ENCODE measurements around the gene C14orf93. TPM values are rescaled to one million over a fixed set of nuclear protein-coding genes. Genes with fewer than 3 reads are reported as not detected.

C14orf93 gene
- total RNA-seq, 2 experiments from 2014 or later: 10.5 to 11.1 TPM

DNA sequence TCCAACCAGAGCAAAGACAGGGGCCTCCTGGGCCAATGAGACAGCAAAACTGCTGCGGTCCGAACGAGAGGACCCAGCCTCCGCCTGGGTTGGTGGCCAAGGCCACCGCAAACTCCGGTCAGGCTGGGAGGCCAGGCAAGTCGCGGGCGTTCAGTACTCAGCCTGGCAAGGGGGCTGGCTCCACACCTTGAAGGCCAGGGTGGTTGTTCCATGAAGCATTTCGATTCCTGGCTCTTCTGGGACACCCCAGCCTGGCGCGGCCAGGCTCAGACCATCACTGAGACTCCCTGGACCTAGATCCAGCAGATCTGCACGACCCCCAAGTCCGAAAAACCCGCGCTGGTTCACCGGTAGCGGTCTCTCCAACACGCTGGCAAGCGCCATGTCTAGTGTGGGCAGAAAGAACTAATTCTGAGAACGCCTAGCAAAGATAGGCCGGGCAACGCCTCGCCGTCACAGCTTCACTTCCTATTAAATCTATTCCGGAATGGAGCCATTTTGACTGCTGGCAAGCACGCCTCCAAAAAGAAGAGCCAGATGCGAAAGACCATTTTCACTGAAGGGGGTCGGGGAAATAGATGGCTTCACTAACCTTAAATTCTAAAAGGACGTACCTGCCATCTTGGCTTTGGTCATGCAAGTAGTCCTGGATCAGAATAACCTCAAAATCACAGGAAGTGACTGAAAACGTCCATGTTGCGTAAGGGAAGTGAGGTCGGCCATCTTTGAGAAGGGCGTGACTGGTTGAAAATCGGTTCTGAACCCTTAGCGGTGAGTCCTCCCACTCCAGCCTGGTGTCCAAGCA lies 24.8 kb upstream of the C14orf93 start, which contains the start of gene PSMB5:
Gene PSMB5, minus strand, starts transcription at position 403 of the 805 bp plus-strand sequence. Its CDS starts 19 bp downstream, at position 384.
- Mint-ChIP-seq H3K9me3 (peaks cover 2% of the 10 kb centered on the region), H3K27ac (peak within 1 kb of the TSS; percentile 99), H3K36me3 (peaks cover 34% of the 10 kb centered on the region), H3K27me3 (no peaks in the 10 kb centered on the region), H3K4me1 (peaks cover 28% of the 10 kb centered on the region), H3K4me3 (peak within 1 kb of the TSS; percentile 96)
- DNase-seq: peak; percentile 85

DNA sequence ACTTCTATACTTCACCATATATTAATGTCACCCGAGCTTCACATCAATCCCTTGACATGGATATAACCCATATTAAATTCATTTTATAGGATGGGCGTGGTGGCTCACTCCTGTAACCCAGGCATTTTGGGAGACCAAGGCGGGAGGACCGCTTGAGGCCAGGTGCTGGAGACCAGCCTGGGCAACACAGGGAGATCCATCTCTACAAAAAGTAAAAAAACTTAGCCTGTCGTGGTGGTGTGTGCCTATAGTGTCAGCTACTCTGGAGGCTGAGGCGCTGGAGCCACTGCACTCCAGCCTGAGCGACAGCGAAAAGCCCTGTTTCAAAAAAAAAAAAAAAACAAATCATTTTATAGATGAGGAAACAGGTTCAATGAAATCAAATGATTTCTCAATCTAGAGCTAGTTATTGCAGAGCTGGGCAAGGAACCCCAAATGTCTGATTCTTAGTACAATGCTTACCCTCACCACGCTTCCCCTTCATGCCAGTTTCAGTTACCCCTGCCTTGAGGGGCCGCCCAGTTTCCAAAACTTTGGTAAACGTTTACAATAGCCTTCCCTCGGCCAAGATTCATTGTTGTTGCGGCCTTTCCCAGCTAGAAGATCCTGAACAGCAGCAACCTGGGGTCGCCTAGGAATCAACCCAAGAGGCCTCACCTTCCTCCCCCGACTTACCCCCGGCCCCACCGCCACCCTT lies 24.0 kb upstream of the C14orf93 start:
- H3K27ac Mint-ChIP-seq: peak overlapping the region; percentile 99
- no peak for DNase-seq
- H3K4me1 Mint-ChIP-seq: peaks cover 34% of the 10 kb centered on the region
- no peaks in the 10 kb centered on the region for H3K27me3 Mint-ChIP-seq
- H3K9me3 Mint-ChIP-seq: peaks cover 2% of the 10 kb centered on the region
- H3K4me3 Mint-ChIP-seq: peak overlapping the region; percentile 96
- peaks cover 40% of the 10 kb centered on the region for H3K36me3 Mint-ChIP-seq

DNA sequence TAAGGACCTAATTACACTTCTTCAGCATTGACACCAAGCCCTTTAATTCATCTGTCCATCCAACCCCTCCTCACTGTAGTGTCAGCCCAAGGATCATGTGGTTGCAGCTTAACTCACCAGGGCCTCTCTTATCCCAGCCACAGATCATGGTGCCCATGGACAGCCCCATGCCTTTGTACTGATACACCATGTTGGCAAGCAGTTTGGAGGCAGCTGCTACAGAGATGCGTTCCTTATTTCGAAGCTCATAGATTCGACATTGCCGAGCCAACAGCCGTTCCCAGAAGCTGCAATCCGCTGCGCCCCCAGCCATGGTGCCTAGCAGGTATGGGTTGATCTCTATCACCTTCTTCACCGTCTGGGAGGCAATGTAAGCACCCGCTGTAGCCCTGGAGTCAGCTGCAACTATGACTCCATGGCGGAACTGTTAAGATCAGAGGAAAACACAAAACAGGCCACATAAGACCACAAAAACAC lies 23.3 kb upstream of the C14orf93 start:
- Mint-ChIP-seq H3K27me3 (no peaks in the 10 kb centered on the region), H3K27ac (peak overlapping the region; percentile 99), H3K4me3 (peak overlapping the region; percentile 96), H3K9me3 (peaks cover 2% of the 10 kb centered on the region), H3K4me1 (peaks cover 38% of the 10 kb centered on the region), H3K36me3 (peaks cover 43% of the 10 kb centered on the region)
- DNase-seq: no peak

DNA sequence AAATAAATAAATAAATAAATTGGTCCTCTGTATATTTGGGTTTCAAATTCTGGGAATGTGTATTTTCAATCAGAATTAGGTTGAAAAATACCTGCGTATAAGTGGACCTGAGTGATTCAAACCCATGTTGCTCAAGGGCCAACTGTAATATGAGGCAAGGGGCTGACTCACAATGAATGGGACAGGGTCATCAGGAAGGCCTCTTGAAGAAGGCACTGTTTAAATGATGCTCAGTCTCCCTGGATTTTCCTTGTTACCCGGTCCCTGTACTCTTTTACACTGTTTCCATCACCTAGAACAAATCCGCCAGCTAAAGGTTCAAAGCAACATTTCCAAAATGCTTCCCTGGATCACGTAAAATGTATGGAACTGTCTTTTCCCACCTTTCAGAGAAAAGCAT lies 21.0 kb upstream of the C14orf93 start:
- peaks cover 51% of the 10 kb centered on the region for H3K36me3 Mint-ChIP-seq
- DNase-seq: no peak
- peaks cover 47% of the 10 kb centered on the region for H3K4me1 Mint-ChIP-seq
- no peaks in the 10 kb centered on the region for H3K27me3 Mint-ChIP-seq
- peak overlapping the region; percentile 49 for H3K27ac Mint-ChIP-seq
- H3K9me3 Mint-ChIP-seq: peaks cover 2% of the 10 kb centered on the region
- H3K4me3 Mint-ChIP-seq: no peak overlapping the region

DNA sequence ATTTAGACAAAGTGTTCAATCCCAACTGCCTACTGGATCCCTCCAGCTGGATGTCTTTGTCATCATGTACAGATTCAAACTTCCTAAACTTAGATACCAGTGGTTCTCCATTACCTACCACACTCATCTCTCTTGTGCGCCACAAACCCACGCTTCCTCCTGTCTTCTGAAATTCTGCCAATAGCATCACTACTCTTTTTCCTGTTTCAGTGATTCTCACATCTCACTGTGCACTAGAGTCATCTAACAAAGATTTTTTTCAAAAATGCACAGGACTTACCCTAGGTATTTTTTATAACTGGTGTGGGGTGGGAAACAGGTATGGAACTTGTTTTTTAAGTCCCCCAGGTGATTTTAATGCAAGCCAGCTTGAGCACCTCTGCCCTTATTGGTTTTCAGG lies 18.9 kb upstream of the C14orf93 start:
- Mint-ChIP-seq H3K4me3 (peak overlapping the region; percentile 12), H3K27ac (peak overlapping the region; percentile 60), H3K9me3 (no peaks in the 10 kb centered on the region), H3K27me3 (no peaks in the 10 kb centered on the region), H3K4me1 (peaks cover 56% of the 10 kb centered on the region), H3K36me3 (peaks cover 60% of the 10 kb centered on the region)
- DNase-seq: no peak

DNA sequence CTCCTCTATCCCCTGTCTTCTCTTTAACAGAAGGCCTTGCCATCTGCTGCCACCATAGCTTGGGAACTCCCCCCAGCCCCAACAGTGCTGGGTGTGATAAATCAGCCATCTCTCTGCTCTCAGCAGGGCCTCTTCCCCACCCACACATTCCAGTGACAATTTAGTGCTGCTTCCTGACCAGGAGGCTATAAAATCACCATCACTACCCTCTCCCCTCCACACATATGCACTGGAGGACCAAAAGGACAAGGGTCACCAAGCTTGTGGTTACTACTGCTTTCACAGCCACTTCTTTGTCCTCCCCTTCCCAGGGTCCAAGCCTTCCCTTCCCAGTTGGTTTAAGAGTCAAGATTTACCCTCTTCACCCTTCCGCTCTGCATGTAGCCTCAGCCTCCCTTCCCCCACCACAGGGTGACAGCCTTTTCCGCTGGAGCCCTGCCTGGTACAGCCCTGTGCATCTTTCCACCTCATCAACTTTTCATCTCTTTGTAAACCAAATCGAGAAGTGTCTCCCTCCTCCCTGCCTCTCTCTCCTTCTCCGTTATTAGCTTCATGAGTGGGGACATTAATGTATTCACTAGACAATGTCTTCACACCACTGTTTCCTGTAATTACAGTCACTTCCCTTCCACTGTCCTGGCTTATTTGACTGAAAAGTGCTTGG lies 15.3 kb upstream of the C14orf93 start:
- peaks cover 42% of the 10 kb centered on the region for H3K36me3 Mint-ChIP-seq
- DNase-seq: no peak
- peak overlapping the region; percentile 65 for H3K27ac Mint-ChIP-seq
- H3K4me1 Mint-ChIP-seq: peaks cover 50% of the 10 kb centered on the region
- no peaks in the 10 kb centered on the region for H3K27me3 Mint-ChIP-seq
- no peaks in the 10 kb centered on the region for H3K9me3 Mint-ChIP-seq
- H3K4me3 Mint-ChIP-seq: peak overlapping the region; percentile 11

DNA sequence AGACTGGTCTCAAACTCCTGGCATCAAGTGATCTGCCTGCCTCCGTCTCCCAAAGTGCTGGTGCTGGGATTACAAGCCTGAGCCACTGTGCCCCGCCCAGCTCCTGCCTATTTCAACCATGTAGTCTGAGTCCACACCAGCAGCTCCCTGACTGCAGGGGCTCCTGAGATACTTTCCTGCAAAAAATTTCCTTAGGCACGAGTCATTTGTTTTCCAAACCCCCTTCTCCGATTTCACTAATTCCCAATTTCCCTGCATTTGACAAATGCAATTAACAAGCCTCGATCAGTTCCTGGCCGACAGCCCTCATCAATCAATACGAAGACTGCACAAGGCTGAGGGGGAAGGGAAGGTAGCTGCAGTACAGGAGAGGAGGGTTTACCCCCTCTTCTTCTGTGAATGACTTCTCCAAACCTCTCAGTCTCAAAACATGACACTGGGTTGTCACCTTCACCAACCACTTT lies 14.7 kb upstream of the C14orf93 start:
- Mint-ChIP-seq H3K4me1 (peaks cover 50% of the 10 kb centered on the region), H3K27ac (peak overlapping the region; percentile 65), H3K36me3 (peaks cover 42% of the 10 kb centered on the region), H3K4me3 (no peak overlapping the region), H3K27me3 (no peaks in the 10 kb centered on the region), H3K9me3 (no peaks in the 10 kb centered on the region)
- no peak for DNase-seq

DNA sequence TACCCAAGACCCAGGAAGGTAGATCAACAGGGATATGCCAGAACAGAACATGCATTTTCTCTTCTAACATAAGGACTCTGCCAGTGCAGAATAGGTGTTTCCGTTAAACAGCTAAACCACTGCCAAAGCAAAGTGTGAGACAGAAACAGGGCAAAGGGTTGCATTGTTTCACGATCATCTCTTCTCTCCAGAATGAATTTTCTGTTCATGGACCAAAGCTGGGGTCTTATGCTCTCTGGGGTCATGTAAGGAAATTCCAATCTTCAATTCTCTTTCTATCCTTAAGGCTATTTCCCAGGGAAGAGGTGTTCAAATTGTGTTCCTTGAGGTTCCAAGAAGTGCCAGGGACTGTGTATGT lies 13.8 kb upstream of the C14orf93 start:
- Mint-ChIP-seq H3K36me3 (peaks cover 35% of the 10 kb centered on the region), H3K4me1 (peaks cover 42% of the 10 kb centered on the region), H3K4me3 (no peak overlapping the region), H3K27me3 (no peaks in the 10 kb centered on the region), H3K9me3 (no peaks in the 10 kb centered on the region), H3K27ac (no peak overlapping the region)
- no peak for DNase-seq

DNA sequence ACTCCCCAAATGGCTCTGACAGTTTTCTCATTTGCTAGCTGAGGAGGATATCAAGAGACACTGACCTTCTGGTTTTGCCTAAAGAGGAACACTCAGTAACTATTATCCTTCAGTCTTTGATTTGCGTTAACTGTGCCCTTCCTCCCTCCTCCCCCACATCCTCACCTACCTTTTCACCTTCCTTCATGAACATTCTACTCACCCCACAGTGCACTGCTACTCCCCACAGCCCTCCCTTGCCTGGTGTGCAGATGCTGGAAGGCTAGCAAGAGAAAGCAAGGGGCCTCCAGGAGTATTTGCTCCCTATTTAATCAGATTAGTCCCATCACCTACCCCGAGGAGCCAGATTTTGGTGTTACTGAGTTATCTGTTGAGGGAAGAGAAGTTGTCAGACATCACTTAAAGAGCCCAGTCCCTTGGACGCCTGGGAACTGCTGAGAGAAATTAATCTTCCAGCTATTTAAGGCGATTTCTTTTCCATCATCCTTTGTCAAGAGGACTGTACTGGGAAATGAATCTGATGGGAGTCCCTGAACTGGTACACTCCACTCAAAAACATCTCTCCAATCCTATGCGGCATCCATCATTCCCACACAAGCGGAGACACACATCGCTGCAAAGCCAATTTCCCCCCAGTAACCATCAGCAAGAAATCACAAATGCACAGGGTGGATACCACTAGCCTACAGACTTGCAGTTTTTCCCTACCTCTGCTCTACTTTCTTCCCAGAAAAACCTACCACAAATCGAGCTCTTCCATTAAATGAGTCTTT lies 13.3 kb upstream of the C14orf93 start:
- no peaks in the 10 kb centered on the region for H3K27me3 Mint-ChIP-seq
- H3K27ac Mint-ChIP-seq: peak overlapping the region; percentile 26
- H3K36me3 Mint-ChIP-seq: peaks cover 33% of the 10 kb centered on the region
- peaks cover 40% of the 10 kb centered on the region for H3K4me1 Mint-ChIP-seq
- no peak overlapping the region for H3K4me3 Mint-ChIP-seq
- H3K9me3 Mint-ChIP-seq: no peaks in the 10 kb centered on the region
- no peak for DNase-seq

DNA sequence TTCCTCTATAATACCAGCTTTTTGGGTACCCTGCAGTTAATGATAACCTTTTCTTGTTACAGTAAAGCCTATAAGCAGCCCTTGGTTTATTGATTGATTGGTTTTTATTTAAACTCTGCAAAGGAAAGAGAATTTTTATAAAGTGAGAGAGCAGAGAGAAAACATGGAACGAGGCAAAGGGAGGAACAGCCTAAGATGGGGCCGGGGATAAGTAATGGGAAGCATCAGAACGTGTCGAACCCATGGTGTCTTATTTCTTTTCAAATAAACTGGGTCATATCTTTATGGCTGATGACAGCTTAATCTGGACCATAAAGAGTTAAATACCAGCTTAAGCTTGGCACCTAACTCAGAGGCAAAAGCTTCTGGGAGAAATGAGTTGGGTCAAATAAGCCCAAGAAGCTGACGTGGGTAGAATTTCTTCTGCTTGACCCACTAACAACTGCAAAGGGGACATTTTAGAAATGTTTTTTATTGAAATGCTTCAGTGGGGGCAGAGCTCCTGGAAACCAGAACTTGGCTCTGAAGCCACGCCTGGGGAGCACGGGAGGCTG lies 12.0 kb upstream of the C14orf93 start:
- H3K4me1 Mint-ChIP-seq: peaks cover 35% of the 10 kb centered on the region
- no peak overlapping the region for H3K27ac Mint-ChIP-seq
- H3K36me3 Mint-ChIP-seq: peaks cover 28% of the 10 kb centered on the region
- H3K9me3 Mint-ChIP-seq: no peaks in the 10 kb centered on the region
- no peak for DNase-seq
- no peaks in the 10 kb centered on the region for H3K27me3 Mint-ChIP-seq
- H3K4me3 Mint-ChIP-seq: no peak overlapping the region

DNA sequence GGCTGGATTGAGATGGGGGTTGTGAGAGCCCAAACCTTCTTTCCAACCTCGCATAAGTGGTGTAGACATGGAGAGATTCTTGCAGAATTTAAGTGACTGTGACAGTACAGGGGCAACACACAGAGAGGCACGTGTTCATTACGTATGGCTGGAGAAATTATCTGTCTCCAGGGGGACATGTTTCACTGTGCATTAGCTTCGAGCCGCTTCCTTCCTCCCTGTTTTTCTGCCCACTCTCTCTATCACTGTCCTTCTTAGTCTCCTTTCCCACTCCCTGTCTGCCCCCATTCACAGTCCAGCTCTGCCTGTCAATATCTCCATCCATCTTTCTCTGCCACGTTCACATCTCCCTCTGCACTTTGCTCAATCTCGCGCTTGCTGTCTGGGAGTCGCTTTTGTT lies 11.5 kb upstream of the C14orf93 start:
- DNase-seq: no peak
- no peaks in the 10 kb centered on the region for H3K27me3 Mint-ChIP-seq
- no peaks in the 10 kb centered on the region for H3K9me3 Mint-ChIP-seq
- peaks cover 28% of the 10 kb centered on the region for H3K36me3 Mint-ChIP-seq
- H3K4me1 Mint-ChIP-seq: peaks cover 35% of the 10 kb centered on the region
- H3K4me3 Mint-ChIP-seq: no peak overlapping the region
- H3K27ac Mint-ChIP-seq: peak overlapping the region; percentile 64

DNA sequence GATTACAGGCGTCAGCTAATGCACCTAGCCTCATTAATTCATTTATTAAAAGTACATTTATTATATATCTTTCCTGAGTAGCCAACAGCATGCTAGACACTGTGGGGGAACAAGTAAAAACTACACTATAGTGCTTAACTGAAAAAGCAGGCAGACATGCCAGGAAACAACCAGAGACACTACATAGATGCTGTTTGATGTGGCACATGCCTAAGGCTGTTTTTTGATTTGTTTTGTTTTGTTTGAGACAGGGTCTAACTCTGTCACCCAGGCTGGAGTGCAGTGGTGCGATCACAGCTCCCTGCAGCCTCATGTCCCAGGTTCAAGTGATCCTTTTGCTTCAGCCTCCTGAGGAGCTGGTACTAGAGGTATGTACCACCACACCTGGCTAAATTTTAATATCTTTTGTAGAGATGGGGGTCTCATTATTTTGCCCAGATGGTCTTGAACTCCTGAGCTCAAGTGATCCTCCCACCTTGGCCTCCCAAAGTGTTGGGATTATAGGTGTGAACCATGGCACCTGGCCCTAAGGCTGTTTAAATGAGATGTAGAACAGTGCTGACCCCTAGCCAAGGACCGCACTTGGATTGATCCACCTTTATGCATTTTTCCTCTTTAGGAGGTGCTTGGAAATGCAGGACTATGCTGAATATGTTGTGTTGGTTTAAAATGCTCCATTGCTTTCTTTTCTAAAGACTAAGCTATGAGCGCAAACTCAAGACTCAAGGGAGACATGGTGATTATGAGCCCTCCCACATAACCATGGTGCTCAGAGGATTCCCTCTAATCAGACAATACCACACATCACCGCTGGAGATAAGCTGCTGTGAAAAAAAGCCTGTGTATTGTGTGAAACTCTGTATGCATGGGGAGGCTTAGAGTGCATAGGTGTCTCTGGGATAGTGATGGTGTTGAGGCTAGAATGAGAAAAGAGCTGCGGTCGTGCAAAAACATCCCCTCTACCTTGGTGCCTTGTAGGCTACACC lies 10.5 kb upstream of the C14orf93 start:
- Mint-ChIP-seq H3K9me3 (no peaks in the 10 kb centered on the region), H3K4me1 (peaks cover 26% of the 10 kb centered on the region), H3K27me3 (no peaks in the 10 kb centered on the region), H3K27ac (no peak overlapping the region), H3K4me3 (no peak overlapping the region), H3K36me3 (peaks cover 20% of the 10 kb centered on the region)
- no peak for DNase-seq

DNA sequence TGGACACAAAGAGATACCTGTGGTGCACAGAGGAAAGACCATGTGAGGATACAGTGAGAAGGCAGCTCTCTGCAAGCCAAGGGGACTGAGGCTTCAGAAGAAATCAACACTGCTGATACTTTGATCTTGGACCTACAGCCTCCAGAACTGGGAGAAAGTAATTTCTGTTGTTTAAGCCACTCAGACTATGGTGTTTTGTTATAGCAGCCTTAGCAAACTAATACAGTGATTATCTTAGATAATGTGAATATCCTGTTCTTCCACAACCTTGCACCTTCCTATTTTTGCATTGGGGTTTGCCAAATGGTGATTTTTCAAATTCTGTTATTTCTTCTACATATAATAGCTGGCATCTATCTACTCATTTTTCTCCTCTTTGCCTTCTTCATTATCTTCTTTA lies 8.2 kb upstream of the C14orf93 start:
- DNase-seq: no peak
- H3K4me3 Mint-ChIP-seq: no peak overlapping the region
- no peaks in the 10 kb centered on the region for H3K27me3 Mint-ChIP-seq
- peaks cover 6% of the 10 kb centered on the region for H3K4me1 Mint-ChIP-seq
- no peak overlapping the region for H3K27ac Mint-ChIP-seq
- peaks cover 4% of the 10 kb centered on the region for H3K36me3 Mint-ChIP-seq
- no peaks in the 10 kb centered on the region for H3K9me3 Mint-ChIP-seq

Measured in activated naive CD8-positive, alpha-beta T cell treated with anti-CD3 and anti-CD28 coated beads for 36 hours (primary cell).